ENCODE results near the gene BTNL2. TPM values are rescaled to one million over a fixed set of nuclear protein-coding genes. Genes with fewer than 3 reads are reported as not detected.

The BTNL2 gene
- total RNA-seq, 4 donors from 2014 or later = not detected

GRCh38 chr6:32442977-32443552, 36.1 kb upstream of the BTNL2 start:
- no peaks in the 10 kb centered on the region for H3K27me3 ChIP-seq
- no peak for DNase-seq

GRCh38 chr6:32442243-32442667, 35.3 kb upstream of the BTNL2 start:
- H3K27me3 ChIP-seq = no peaks in the 10 kb centered on the region
- no peaks in the 10 kb centered on the region for H3K9me3 ChIP-seq
- no peak for TF ChIP-seq POLR2A (IDR thresholded peaks at IDR 0.05)
- no peak for TF ChIP-seq CTCF (IDR thresholded peaks at IDR 0.05)
- H3K36me3 ChIP-seq = no peaks in the 10 kb centered on the region
- no peak overlapping the region for H3K27ac ChIP-seq
- intact Hi-C loops (cut with DNase I; ENCODE audit: low total_unique reads) = no loop called here
- no peak overlapping the region for H3K4me3 ChIP-seq
- H3K4me1 ChIP-seq = no peaks in the 10 kb centered on the region
- no peak for DNase-seq

More at GRCh38 chr6:32442977-32443552, 36.1 kb upstream of the BTNL2 start:
- no peaks in the 10 kb centered on the region for H3K4me1 ChIP-seq
- TF ChIP-seq CTCF (IDR thresholded peaks at IDR 0.05) (no peak), POLR2A (IDR thresholded peaks at IDR 0.05) (no peak)
- no peak overlapping the region for H3K4me3 ChIP-seq
- no peak overlapping the region for H3K27ac ChIP-seq
- H3K9me3 ChIP-seq = no peaks in the 10 kb centered on the region
- H3K36me3 ChIP-seq = no peaks in the 10 kb centered on the region
- intact Hi-C loops (cut with DNase I; ENCODE audit: low total_unique reads) = no loop called here

GRCh38 chr6:32439602-32440214, 32.7 kb upstream of the BTNL2 start, which contains the start of gene HLA-DRA:
HLA-DRA (plus strand) TSS chr6:32439887; CDS start chr6:32439951, 64 bp downstream.
- no peaks in the 10 kb centered on the region for H3K27me3 ChIP-seq
- peak within 1 kb of the TSS; percentile 68 to 79 for H3K27ac ChIP-seq
- no peaks in the 10 kb centered on the region for H3K36me3 ChIP-seq
- TF ChIP-seq CTCF (IDR thresholded peaks at IDR 0.05) = no peak
- peak; percentile 46 to 76 for TF ChIP-seq POLR2A (IDR thresholded peaks at IDR 0.05)
- H3K4me3 ChIP-seq = peak within 1 kb of the TSS in 1 of 2 donors; percentile 14
- intact Hi-C loops (cut with DNase I; ENCODE audit: low total_unique reads) = no loop called here
- no peaks in the 10 kb centered on the region for H3K4me1 ChIP-seq
- no peaks in the 10 kb centered on the region for H3K9me3 ChIP-seq
- peak in 1 of 2 donors; percentile 13 for DNase-seq

- no peaks in the 10 kb centered on the region for H3K9me3 ChIP-seq
- no peak for TF ChIP-seq CTCF (IDR thresholded peaks at IDR 0.05)
- no peak for TF ChIP-seq POLR2A (IDR thresholded peaks at IDR 0.05)
- H3K36me3 ChIP-seq = no peaks in the 10 kb centered on the region
- no peaks in the 10 kb centered on the region for H3K4me1 ChIP-seq
- H3K27ac ChIP-seq = peak overlapping the region in 1 of 2 donors; percentile 79
- no peak for DNase-seq
- no peak overlapping the region for H3K4me3 ChIP-seq
- H3K27me3 ChIP-seq = no peaks in the 10 kb centered on the region
- intact Hi-C loops (cut with DNase I; ENCODE audit: low total_unique reads) = no loop called here
These were observed 32.2 kb upstream of the BTNL2 start for GRCh38 chr6:32439139-32439538.
